GDM1 (cell line): ENCODE data around the gene AKAP14.
"Not testable (repeated sequence)": the region's sequence is repeated elsewhere in the genome, so short reads cannot be mapped to it uniquely, and the experiment has no call there.

ENCODE experiments used
- DNase-seq: peaks from one replicate; lab custom pipeline; 2025; lab: John Stamatoyannopoulos, UW

Gene AKAP14

GRCh38 chrX:119895843-119896326 is at the start of gene AKAP14:
TSS of gene AKAP14 (plus strand) at chrX:119895893. CDS start at chrX:119903224, 7,331 bp downstream.
- DNase-seq: no peak

GRCh38 chrX:119852382-119853353 is 43.0 kb upstream of the AKAP14 start, which contains the start of gene UPF3B:
TSS of gene UPF3B (minus strand) at chrX:119852963. CDS start at chrX:119852928, 35 bp downstream.
- peak; percentile 93 for DNase-seq

- DNase-seq: no peak
Observed at GRCh38 chrX:119853444-119853843, 42.2 kb upstream of the AKAP14 start.

- DNase-seq: no peak
Observed at GRCh38 chrX:119870626-119871131, 25.0 kb upstream of the AKAP14 start.

GRCh38 chrX:119871245-119871598 is 24.5 kb upstream of the AKAP14 start:
- DNase-seq: no peak

- peak; percentile 81 for DNase-seq
Observed at GRCh38 chrX:119871599-119872395, 23.9 kb upstream of the AKAP14 start, which contains the start of the genes NDUFA1 and RNF113A. TSS of gene NDUFA1 (plus strand) at chrX:119871832. CDS start at chrX:119871912, 80 bp downstream. TSS of gene RNF113A (minus strand) at chrX:119871733. CDS start at chrX:119871613, 120 bp downstream.

GRCh38 chrX:119878740-119879139 is 17.0 kb upstream of the AKAP14 start:
- no peak for DNase-seq

GRCh38 chrX:119880076-119880475 is 15.6 kb upstream of the AKAP14 start:
- no peak for DNase-seq

GRCh38 chrX:119880552-119881437 is 14.9 kb upstream of the AKAP14 start:
- DNase-seq: peak; percentile 35

GRCh38 chrX:119885554-119886428 is 9.9 kb upstream of the AKAP14 start:
- DNase-seq: no peak

GRCh38 chrX:119887721-119888425 is 7.8 kb upstream of the AKAP14 start:
- DNase-seq: no peak

- not testable (repeated sequence) for DNase-seq
Observed at GRCh38 chrX:119890626-119891025, 5.1 kb upstream of the AKAP14 start.

GRCh38 chrX:119891961-119892692 is 3.6 kb upstream of the AKAP14 start:
- DNase-seq: not testable (repeated sequence)

- DNase-seq: no peak
Observed at GRCh38 chrX:119899125-119899524, 3.4 kb downstream of the AKAP14 start.

- no peak for DNase-seq
Observed at GRCh38 chrX:119900976-119901375, 5.3 kb downstream of the AKAP14 start.

- no peak for DNase-seq
Observed at GRCh38 chrX:119916310-119916709, 20.6 kb downstream of the AKAP14 start.

GRCh38 chrX:119917877-119918276 is 22.2 kb downstream of the AKAP14 start:
- DNase-seq: no peak

- no peak for DNase-seq
Observed at GRCh38 chrX:119919835-119920585, 24.3 kb downstream of the AKAP14 start.
